Left lobe of liver (tissue), 2 donors: ENCODE data around the gene AGFG2. TPM values are rescaled to one million over a fixed set of nuclear protein-coding genes. Genes with fewer than 3 reads are reported as not detected.
"Not testable (repeated sequence)": the region's sequence is repeated elsewhere in the genome, so short reads cannot be mapped to it uniquely, and the experiment has no call there.

Experiments
- ATAC-seq: fragments of 200-7000 bp; cut with Tn5 transposase; one replicate; pipeline ENCODE4 v1.9.1; 2020; ENCODE audit warnings: mild to moderate bottlenecking, moderate library complexity
- DNase-seq: peaks from one replicate; pipeline ENCODE4 v3.0.0-alpha.2; 2020; ENCODE audit warnings: low spot score
- total RNA-seq: library from RNA; stranded (reverse); gene quantifications from one replicate; pipeline ENCODE4 v1.2.1, GENCODE V29; 2021
- donor health status: DM: no; HTN: no; CAD: no; lungs with moderate emphysema.
- donor health status: DM: no; HTN: yes; CAD: no.

AGFG2 gene
- total RNA-seq, 1 donor from 2014 or later: 87.8 TPM

- DNase-seq (no peak), ATAC-seq (no peak)
Observed at GRCh38 chr7:100520138-100520537, 18.9 kb upstream of the AGFG2 start.

- ATAC-seq (no peak), DNase-seq (no peak)
Observed at GRCh38 chr7:100521076-100521475, 17.9 kb upstream of the AGFG2 start.

DNA sequence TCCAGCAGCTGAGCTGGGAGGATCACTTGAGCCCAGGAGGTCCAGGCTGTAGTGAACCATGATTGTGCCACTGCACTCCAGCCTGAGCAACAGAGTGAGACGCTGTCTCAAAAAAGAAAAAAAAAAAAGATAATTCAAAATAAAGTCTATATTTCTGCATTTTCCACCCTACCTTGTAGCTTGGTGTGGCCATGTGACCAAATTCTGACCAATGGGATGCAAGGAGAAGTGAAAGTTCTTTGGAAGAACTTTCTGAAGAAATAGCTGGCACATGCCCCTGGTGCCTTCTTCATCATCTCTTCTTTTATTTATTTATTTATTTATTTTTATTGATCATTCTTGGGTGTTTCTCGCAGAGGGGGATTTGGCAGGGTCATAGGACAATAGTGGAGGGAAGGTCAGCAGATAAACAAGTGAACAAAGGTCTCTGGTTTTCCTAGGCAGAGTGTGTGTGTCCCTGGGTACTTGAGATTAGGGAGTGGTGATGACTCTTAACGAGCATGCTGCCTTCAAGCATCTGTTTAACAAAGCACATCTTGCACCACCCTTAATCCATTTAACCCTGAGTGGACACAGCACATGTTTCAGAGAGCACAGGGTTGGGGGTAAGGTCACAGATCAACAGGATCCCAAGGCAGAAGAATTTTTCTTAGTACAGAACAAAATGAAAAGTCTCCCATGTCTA lies 17.0 kb upstream of the AGFG2 start:
- ATAC-seq: not testable (repeated sequence)

GRCh38 chr7:100523192-100523591 lies 15.8 kb upstream of the AGFG2 start:
- not testable (repeated sequence) for ATAC-seq, DNase-seq

More for the DNA sequence above, 17.0 kb upstream of the AGFG2 start:
- DNase-seq: not testable (repeated sequence)

DNA sequence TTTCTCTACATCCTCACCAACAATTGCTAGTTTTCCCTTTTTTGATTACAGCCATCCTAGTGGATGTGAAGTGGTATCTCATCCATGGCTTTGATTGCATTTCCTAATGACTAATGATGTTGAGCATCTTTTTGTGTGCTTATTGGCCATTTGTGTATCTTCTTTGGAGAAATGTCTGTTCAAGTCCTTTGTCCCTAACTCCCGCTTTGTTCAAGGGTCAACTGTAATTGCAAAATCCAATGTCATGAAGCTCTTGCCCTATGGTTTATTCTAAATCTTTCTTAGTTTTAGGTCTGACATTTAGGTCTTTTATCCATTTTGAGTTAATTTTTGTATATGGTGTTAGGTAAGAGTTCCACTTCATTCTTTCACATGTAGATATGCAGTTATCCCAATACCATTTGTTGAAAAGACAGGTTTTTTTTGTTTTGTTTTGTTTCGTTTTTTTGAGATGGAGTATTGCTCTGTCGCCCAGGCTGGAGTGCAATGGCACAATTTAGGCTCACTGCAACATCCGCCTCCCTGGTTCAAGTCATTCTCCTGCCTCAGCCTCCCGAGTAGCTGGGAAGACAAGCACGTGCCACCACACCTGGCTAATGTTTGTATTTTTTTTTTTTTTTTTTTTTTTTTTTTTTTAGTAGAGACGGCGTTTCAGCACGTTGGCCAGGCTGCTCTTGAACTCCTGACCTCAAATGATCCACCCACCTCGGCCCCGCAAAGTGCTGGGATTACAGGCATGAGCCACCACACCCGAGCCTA lies 10.7 kb upstream of the AGFG2 start:
- not testable (repeated sequence) for DNase-seq
- peak; percentile 56 for ATAC-seq

DNA sequence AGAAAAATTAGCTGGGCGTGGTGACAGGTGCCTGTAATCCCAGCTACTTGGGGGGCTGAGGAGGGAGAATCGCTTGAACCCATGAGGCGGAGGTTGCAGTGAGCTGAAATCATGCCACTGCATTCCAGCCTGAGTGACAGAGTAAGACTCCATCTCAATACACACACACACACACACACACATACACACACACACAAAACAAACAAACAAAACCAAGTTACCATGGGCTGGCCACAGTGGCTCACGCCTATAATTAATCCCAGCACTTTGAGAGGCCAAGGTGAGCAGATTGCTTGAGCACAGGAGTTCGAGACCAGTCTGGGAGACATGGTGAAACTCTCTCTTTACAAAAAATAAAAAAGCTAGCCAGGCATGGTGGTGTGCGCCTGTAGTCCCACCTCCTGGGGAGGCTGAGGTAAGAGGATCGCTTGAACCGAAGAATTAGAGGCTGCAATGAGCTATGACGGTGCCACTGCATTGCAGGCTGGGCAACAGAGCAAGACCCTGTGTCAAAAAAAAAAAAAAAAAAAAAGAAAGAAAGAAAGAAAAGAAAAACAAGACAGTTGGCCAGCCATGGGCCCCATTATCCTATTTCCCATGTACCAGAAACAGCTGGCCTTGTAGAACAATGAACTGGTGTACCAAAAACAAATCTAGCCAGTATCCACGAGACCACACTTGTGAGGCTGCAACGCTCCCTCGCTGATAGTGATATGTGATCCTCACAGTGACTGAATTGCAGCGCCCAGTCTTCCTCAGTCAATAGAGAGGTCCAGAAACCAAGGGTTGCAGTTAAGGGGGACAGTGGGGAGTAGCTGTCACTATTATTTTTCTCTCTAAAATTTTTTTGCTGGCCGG lies 6.6 kb upstream of the AGFG2 start:
- no peak for DNase-seq
- no peak for ATAC-seq

DNA sequence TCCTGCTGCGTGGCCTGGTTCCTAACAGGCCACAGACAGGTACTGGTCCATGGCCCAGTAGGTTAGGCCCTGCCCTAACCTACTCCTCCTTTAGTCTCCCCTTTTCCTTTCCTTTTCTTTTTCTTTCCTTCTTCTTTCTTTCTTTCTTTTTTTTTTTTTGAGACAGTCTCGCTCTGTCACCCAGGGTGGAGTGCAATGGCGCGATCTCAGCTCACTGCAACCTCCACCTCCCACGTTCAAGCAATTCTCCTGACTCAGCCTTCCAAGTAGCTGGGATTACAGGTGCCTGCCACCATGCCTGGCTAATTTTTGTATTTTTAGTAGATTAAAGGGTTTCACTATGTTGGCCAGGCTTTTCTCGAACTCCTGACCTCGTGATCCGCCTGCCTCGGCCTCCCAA lies 3.0 kb upstream of the AGFG2 start:
- not testable (repeated sequence) for ATAC-seq, DNase-seq

DNA sequence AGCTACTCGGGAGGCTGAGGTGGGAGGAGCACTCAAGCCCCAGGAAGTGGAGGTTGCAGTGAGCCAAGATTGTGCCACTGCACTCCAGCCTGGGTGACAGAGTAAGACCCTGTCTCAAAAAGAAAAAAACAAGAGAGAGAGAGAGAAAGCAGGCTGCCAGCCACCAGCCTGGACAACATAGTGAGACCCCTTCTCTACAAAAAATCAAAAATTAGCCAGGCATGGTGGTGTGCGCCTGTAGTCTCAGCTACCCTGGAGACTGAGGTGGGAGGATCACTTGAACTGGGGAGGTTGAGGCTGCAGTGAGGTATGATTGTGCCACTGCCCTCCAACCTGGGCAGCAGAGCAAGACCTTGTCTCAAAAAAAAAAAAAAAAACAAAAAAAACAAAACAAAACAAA lies 2.3 kb upstream of the AGFG2 start:
- not testable (repeated sequence) for DNase-seq, ATAC-seq

DNA sequence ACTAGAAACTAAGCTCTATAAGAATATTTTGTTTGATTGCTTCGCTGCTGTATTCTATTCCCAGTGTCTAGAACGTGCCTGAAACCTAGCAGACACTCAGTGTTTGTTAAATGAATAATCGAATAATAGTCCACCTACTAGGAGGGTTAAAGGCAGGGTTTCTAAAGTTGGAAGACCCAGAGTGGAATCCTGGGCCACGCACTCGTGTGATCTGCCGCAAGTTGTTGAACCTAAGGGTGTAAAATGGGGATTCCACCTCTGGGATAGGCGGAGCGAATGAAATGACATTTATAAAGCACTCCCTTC lies 702 bp upstream of the AGFG2 start:
- ATAC-seq: no peak
- DNase-seq: no peak

- peak; percentile 0 for ATAC-seq
- no peak for DNase-seq
Observed at GRCh38 chr7:100539436-100540006, 518 bp downstream of the AGFG2 start.

- DNase-seq: peak; percentile 88
- peak; percentile 43 for ATAC-seq
Observed at GRCh38 chr7:100540073-100540723, 1.2 kb downstream of the AGFG2 start.

DNA sequence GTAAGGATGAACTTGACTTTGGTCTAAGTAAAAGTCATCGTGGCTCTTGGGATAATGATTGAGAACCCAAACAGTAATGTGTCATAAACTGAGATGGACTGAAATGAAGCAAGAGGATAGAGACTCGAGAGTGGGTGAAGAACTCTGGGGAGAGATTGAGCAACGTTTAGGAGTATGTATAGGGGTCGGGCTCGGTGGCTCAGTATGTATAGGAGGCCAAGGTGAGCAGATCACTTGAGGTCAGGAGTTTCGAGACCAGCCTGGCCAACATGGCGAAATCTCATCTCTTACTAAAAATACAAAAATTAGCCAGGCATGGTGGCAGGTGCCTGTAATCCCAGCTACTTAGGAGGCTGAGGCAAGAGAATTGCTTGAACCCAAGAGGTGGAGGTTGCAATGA lies 2.3 kb downstream of the AGFG2 start:
- ATAC-seq: not testable (repeated sequence)

DNA sequence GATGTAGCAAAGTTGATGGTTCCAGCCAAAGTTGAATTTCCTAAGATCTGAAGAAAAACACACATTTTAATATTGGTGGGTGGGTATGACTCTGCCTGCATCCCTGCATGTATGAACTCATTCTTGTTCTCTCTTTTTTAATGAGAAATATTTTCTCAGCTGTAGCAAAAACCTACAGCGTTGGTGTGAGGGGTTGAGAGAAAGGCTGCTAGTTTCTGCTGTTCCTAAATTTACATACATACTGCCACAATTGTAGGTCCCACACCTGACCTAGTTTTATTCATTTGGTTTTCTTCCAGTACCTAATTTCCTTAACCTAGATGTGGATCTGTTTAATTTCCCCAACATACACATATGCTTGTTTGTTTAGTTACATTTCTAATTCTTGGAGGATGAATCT lies 4.6 kb downstream of the AGFG2 start:
- DNase-seq (no peak), ATAC-seq (no peak)

More for the DNA sequence above, 2.3 kb downstream of the AGFG2 start:
- not testable (repeated sequence) for DNase-seq

GRCh38 chr7:100544386-100544785 lies 5.4 kb downstream of the AGFG2 start:
- ATAC-seq (peak; percentile 40), DNase-seq (no peak)

- peak; percentile 24 for ATAC-seq
- DNase-seq: no peak
Observed at GRCh38 chr7:100544967-100545359, 6.0 kb downstream of the AGFG2 start.

DNA sequence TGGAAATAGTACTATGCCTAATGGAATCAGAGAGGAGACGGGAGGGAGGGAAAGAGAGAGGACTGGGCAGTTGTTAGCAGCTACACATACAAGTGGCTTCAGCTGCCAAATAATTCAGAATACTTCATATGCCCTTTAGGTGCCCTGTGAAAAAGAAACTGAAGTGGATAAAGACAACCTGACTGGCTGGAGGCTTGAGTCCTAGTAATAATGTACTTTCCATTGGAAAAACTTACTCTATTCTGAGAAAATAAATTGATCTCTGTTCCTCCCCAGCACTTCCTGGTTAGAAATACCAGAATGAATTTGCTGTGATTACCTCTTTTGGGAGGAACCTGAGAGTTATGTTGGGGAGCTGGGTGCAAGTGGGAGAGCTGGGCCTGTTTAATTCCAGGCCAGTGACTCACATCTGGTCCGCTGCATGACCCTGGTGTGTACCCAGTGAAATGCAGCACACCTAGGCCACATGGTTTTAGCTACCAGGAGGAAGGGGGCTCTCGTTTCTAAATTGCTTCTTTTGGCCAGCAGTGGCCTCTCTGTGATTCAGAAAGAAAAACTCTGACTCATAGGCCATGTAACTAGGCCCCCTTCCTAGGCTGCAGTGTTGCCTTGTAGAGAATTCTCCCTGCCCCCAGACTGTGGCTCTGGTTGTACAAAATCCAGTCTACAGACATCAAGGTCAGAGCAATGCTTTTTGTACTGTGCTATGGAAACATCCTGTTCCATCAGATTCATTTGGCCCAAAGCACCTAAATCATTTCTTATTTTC lies 6.5 kb downstream of the AGFG2 start:
- DNase-seq (no peak), ATAC-seq (peak; percentile 47)

GRCh38 chr7:100546129-100546925 lies 7.3 kb downstream of the AGFG2 start:
- ATAC-seq (peak; percentile 64), DNase-seq (no peak)

- no peak for DNase-seq
- ATAC-seq: peak; percentile 6
Observed at GRCh38 chr7:100546926-100547800, 8.2 kb downstream of the AGFG2 start.
